B cell (primary cell): ENCODE results near the gene NCOA1. TPM values are rescaled to one million over a fixed set of nuclear protein-coding genes. Genes with fewer than 3 reads are reported as not detected.

Experiments
- ATAC-seq: fragments of 200-7000 bp; cut with Tn5 transposase; one replicate; pipeline ENCODE4 v1.10.0; 2021; ENCODE audit warnings: low read depth, mild to moderate bottlenecking, moderate number of reproducible peaks, moderate library complexity
- CTCF ChIA-PET: fragments of 350-600 bp; sonication (Branson Sonifier 250); formaldehyde crosslinking; loops from one replicate; lab custom pipeline; 2021; ENCODE audit warnings: antibody characterized with exemption, inconsistent platforms; lab: Charles Lee
- POLR2A ChIA-PET: fragments of 350-600 bp; sonication (Branson Sonifier 250); formaldehyde crosslinking; loops from one replicate; lab custom pipeline; 2021; ENCODE audit warnings: antibody characterized with exemption; lab: Charles Lee
- DNase-seq: peaks from one replicate; pipeline ENCODE4 v3.0.0; 2013
- H2AFZ ChIP-seq: 2 replicates; pipeline ENCODE4 v1.6.1; 2012; ENCODE audit warnings: mild to moderate bottlenecking, low read depth, low read length; ENCODE audit not compliant: insufficient read depth, poor library complexity, severe bottlenecking
- H3K27ac ChIP-seq, 2 donors: 1 replicate in 1 of 2; 2 replicates in 1 of 2; pipeline ENCODE4 v1.5.1; 2012 to 2013; ENCODE audit warnings: low read length in 2 of 2, mild to moderate bottlenecking in 2 of 2, moderate library complexity in 1 of 2
- H3K27me3 ChIP-seq, 4 experiments: fragments of 200-600 bp in 1 of 4; sonication (generic) in 1 of 4; replicated peaks in 1 of 4; 1 replicate in 2 of 4; 2 replicates in 2 of 4; pipeline versions ENCODE4 v1.6.1 to v1.7.0; 2013 to 2016; ENCODE audit warnings: low read length in 3 of 4, mild to moderate bottlenecking in 2 of 4, mixed read lengths in 1 of 4, moderate library complexity in 1 of 4; ENCODE audit not compliant: insufficient read depth in 4 of 4, control insufficient read depth in 3 of 4; ENCODE audit errors: control extremely low read depth in 1 of 4
- H3K36me3 ChIP-seq, 2 experiments: replicated peaks in 1 of 2; 1 replicate in 1 of 2; 2 replicates in 1 of 2; pipeline versions ENCODE4 v1.6.1 to v1.7.1; 2013; ENCODE audit warnings: low read length in 1 of 2; ENCODE audit not compliant: insufficient read depth in 2 of 2, control insufficient read depth in 1 of 2; ENCODE audit errors: control extremely low read depth in 1 of 2, extremely low read depth in 1 of 2
- H3K4me1 ChIP-seq, 2 donors: fragments of 200-600 bp in 1 of 2; sonication (generic) in 1 of 2; 1 replicate in 1 of 2; 2 replicates in 1 of 2; pipeline versions ENCODE4 v1.5.1 to v1.6.1; 2013 to 2017; ENCODE audit warnings: low read length in 2 of 2; ENCODE audit not compliant: control insufficient read depth in 2 of 2, insufficient read depth in 2 of 2
- H3K4me2 ChIP-seq: replicated peaks from 2 replicates; pipeline ENCODE3; 2012; ENCODE audit warnings: mild to moderate bottlenecking, low read depth, low read length; ENCODE audit not compliant: poor library complexity, severe bottlenecking
- H3K4me3 ChIP-seq, 5 experiments: fragments of 200-600 bp in 1 of 5; sonication (generic) in 1 of 5; 1 replicate in 3 of 5; 2 replicates in 2 of 5; pipeline versions ENCODE4 v1.5.1 to v1.7.0; 2011 to 2016; ENCODE audit warnings: low read length in 4 of 5, mild to moderate bottlenecking in 4 of 5, low read depth in 2 of 5, control low read depth in 1 of 5, moderate library complexity in 1 of 5; ENCODE audit not compliant: insufficient read depth in 1 of 5; ENCODE audit errors: control extremely low read depth in 1 of 5, extremely low read depth in 1 of 5
- H3K79me2 ChIP-seq: fragments of 200-600 bp; sonication (generic); one replicate; pipeline ENCODE4 v1.6.0; 2016; ENCODE audit warnings: low read length; ENCODE audit not compliant: control insufficient read depth, insufficient read depth
- H3K9ac ChIP-seq: fragments of 200-600 bp; sonication (generic); 2 replicates; pipeline ENCODE4 v1.6.1; 2017; ENCODE audit warnings: mild to moderate bottlenecking, low read length, moderate library complexity
- H3K9me3 ChIP-seq, 3 donors: one replicate each; pipeline versions ENCODE4 v1.6.1 to v1.7.1; 2013; ENCODE audit warnings: low read length in 2 of 3; ENCODE audit not compliant: control insufficient read depth in 2 of 3, insufficient read depth in 1 of 3; ENCODE audit errors: control extremely low read depth in 1 of 3
- H4K20me1 ChIP-seq: 2 replicates; pipeline ENCODE4 v1.6.0; 2012; ENCODE audit warnings: mild to moderate bottlenecking, low read length; ENCODE audit not compliant: insufficient read depth, control insufficient read depth, poor library complexity, severe bottlenecking
- H3K27ac Mint-ChIP-seq: one replicate; pipeline ENCODE4 v1.8.0; 2021; ENCODE audit warnings: mixed read lengths
- H3K27me3 Mint-ChIP-seq: one replicate; pipeline ENCODE4 v1.8.0; 2021; ENCODE audit warnings: mixed read lengths
- H3K4me1 Mint-ChIP-seq: one replicate; pipeline ENCODE4 v1.8.0; 2021; ENCODE audit warnings: mixed read lengths
- H3K4me3 Mint-ChIP-seq: one replicate; pipeline ENCODE4 v1.8.0; 2021; ENCODE audit warnings: mixed read lengths
- H3K9me3 Mint-ChIP-seq: one replicate; pipeline ENCODE4 v1.8.0; 2022; ENCODE audit warnings: mixed read lengths; ENCODE audit not compliant: insufficient read depth
- CTCF ChIP-seq: fragments of 200-600 bp; IDR thresholded peaks from one replicate; pipeline ENCODE4 v1.8.0; 2022; ENCODE audit warnings: antibody characterized with exemption, mild to moderate bottlenecking
- EZH2 ChIP-seq: IDR thresholded peaks from 2 replicates; pipeline ENCODE4 v1.6.1; 2012; ENCODE audit warnings: borderline replicate concordance, low read depth, mild to moderate bottlenecking, moderate library complexity, low read length; ENCODE audit not compliant: insufficient read depth, poor library complexity, severe bottlenecking
- WGBS: methylation state at CpG from one replicate; pipeline ENCODE4 v1.1.5; 2013; ENCODE audit warnings: missing lambda C conversion rate; ENCODE audit not compliant: insufficient coverage; 5-methylcytosine and 5-hydroxymethylcytosine counted together
- intact Hi-C: fragments of 100-400 bp; cut with micrococcal nuclease; formaldehyde crosslinking; loops from one replicate; pipeline ENCODE4 v1.10.0; 2022
- polyA plus RNA-seq: library from polyadenylated mRNA; depleted of rRNA; stranded (reverse); fragments of >200 nt; gene quantifications from 2 replicates; pipeline ENCODE4 v1.2.3, GENCODE V29; 2012
- total RNA-seq, 2 donors: library from RNA; stranded (reverse); fragments of 120-200 nt in 1 of 2; gene quantifications; 1 replicate in 1 of 2; 2 replicates in 1 of 2; pipeline versions ENCODE4 v1.2.3 to v1.2.4, GENCODE V29; 2013 to 2022

Gene NCOA1
- total and polyA plus RNA-seq, 2 donors (not counting 1 experiment from before 2014, with no cell fraction given), result 11.6 to 49.1 TPM

GRCh38 chr2:24543252-24543651 is 52.2 kb downstream of the NCOA1 start:
- ChIA-PET CTCF (interaction anchor here (1.0 kb wide), 1 partner anchor 14 kb away, joined by 3 read pairs; no protein-coding TSS in a partner anchor), POLR2A (no interaction called here)
- Histone ChIP-seq H2AFZ (no peak overlapping the region), H3K4me1 (peaks cover 12 to 14% of the 10 kb centered on the region in 2 donors), H3K9me3 (peaks cover 3 to 10% (median 9%) of the 10 kb centered on the region in 3 donors), H4K20me1 (peaks cover 11% of the 10 kb centered on the region), H3K79me2 (peaks cover 68% of the 10 kb centered on the region), H3K4me2 (no peak overlapping the region), H3K27me3 (no peaks in the 10 kb centered on the region), H3K27ac (no peak overlapping the region), H3K9ac (no peak overlapping the region), H3K4me3 (no peak overlapping the region), H3K36me3 (no peaks in the 10 kb centered on the region)
- Mint-ChIP-seq H3K4me1 (peaks cover 25% of the 10 kb centered on the region), H3K27ac (no peak overlapping the region), H3K9me3 (peaks cover 16% of the 10 kb centered on the region), H3K27me3 (no peaks in the 10 kb centered on the region), H3K4me3 (no peak overlapping the region)
- TF ChIP-seq CTCF (no peak), EZH2 (no peak)
- intact Hi-C loops, result no loop called here
- 100% methylated on average over 1 of the region's 2 CpGs for WGBS
- ATAC-seq, result no peak
- DNase-seq, result no peak

GRCh38 chr2:24544456-24545115 is 53.5 kb downstream of the NCOA1 start:
- TF ChIP-seq EZH2 (no peak), CTCF (no peak)
- peaks cover 60% of the 10 kb centered on the region for H3K79me2 ChIP-seq
- no peak overlapping the region for H3K4me3 ChIP-seq
- peaks cover 14% of the 10 kb centered on the region for H3K4me1 Mint-ChIP-seq
- no peak overlapping the region for H3K4me3 Mint-ChIP-seq
- no peak overlapping the region for H3K27ac Mint-ChIP-seq
- no peak overlapping the region for H3K4me2 ChIP-seq
- no peaks in the 10 kb centered on the region for H3K27me3 Mint-ChIP-seq
- ChIA-PET POLR2A (no interaction called here), CTCF (no interaction called here)
- H3K27me3 ChIP-seq, result no peaks in the 10 kb centered on the region
- DNase-seq (no peak), ATAC-seq (no peak)
- intact Hi-C loops, result no loop called here
- no peaks in the 10 kb centered on the region for H3K36me3 ChIP-seq
- H3K9me3 ChIP-seq, result peaks cover 3 to 20% (median 9%) of the 10 kb centered on the region in 3 donors
- no peak overlapping the region for H3K9ac ChIP-seq
- H3K4me1 ChIP-seq, result peaks cover 4% of the 10 kb centered on the region in 2 donors
- peaks cover 14% of the 10 kb centered on the region for H3K9me3 Mint-ChIP-seq
- H4K20me1 ChIP-seq, result peaks cover 5% of the 10 kb centered on the region
- H3K27ac ChIP-seq, result no peak overlapping the region
- H2AFZ ChIP-seq, result no peak overlapping the region
- no CpG with 5 or more reads among the region's 1 CpG for WGBS
